ENCODE measurements around the gene ECT2.
A peak's percentile ranks its signal among the peaks of the same experiment; 100 is the strongest.
"Not testable (repeated sequence)": the region's sequence is repeated elsewhere in the genome, so short reads cannot be mapped to it uniquely, and the experiment has no call there.

The ECT2 gene, protein sequence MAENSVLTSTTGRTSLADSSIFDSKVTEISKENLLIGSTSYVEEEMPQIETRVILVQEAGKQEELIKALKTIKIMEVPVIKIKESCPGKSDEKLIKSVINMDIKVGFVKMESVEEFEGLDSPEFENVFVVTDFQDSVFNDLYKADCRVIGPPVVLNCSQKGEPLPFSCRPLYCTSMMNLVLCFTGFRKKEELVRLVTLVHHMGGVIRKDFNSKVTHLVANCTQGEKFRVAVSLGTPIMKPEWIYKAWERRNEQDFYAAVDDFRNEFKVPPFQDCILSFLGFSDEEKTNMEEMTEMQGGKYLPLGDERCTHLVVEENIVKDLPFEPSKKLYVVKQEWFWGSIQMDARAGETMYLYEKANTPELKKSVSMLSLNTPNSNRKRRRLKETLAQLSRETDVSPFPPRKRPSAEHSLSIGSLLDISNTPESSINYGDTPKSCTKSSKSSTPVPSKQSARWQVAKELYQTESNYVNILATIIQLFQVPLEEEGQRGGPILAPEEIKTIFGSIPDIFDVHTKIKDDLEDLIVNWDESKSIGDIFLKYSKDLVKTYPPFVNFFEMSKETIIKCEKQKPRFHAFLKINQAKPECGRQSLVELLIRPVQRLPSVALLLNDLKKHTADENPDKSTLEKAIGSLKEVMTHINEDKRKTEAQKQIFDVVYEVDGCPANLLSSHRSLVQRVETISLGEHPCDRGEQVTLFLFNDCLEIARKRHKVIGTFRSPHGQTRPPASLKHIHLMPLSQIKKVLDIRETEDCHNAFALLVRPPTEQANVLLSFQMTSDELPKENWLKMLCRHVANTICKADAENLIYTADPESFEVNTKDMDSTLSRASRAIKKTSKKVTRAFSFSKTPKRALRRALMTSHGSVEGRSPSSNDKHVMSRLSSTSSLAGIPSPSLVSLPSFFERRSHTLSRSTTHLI

DNA sequence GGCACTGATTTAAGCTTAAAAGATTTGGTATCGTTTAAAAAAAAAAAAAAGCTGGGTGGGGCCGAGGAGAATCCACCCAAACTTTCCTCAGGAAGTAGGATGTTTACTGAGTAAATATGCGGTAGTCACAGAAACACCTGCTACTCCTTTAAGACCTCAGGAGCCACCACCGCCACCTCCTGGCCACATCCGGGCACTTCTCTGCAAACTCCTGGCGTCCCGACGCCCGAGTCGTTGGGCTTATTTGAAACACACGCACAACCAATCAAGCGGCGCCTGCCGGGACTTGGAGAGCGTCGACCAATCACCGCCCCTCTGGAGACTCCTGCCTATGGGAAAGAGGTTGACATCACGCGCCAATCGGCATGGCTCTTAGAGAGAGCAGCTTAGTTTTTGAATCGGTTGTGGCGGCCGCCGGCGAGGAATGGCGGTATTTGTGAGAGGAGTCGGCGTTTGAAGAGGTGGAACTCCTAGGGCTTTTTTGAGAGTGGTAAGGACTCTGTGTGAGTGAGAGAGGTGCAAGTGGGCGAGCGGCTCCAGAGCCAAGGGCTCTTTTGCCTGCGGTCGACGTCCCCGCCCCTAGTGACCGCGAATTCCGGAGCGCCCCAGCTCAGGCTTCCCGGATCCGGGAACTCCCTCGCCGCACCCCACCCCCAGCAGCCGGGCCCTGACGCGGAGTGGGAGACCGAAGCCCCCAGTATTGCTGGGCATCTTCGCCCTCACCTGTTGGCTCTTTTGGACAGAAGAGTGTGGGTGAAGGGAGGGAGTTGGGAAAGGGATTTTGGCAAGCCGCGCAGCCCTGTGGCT, at the start of gene ECT2:
Gene ECT2, plus strand, starts transcription at position 359 of the 807 bp plus-strand sequence. CDS start 3,805 bp downstream, outside the sequence.
- peak; percentile 93 for DNase-seq (ENCODE audit: low read depth)

DNA sequence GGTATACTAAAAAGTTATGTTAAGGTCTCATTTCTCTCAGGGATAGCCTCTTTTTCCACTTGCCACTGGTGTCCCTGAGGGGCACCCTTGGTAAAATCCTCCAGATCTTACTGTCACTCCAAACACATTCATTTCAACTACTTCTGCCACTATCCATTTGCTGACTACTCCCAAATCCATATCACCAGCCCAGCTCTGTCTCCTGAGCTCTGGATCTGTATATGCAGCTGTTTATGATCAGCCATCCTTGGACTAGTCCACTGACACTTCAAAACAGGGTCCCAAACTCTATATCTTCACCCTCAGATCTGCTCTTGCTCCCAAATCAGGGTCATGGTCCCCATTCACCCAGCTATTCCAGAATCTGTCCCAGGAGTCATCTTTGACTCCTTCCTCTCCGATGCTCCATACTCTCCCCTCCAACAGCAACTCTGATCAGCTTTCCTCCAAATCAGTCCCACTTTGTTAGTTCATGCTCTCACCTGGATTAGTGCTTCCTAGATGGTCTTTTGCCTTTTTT, 49.5 kb upstream of the ECT2 start:
- no peak for DNase-seq (ENCODE audit: low read depth)

DNA sequence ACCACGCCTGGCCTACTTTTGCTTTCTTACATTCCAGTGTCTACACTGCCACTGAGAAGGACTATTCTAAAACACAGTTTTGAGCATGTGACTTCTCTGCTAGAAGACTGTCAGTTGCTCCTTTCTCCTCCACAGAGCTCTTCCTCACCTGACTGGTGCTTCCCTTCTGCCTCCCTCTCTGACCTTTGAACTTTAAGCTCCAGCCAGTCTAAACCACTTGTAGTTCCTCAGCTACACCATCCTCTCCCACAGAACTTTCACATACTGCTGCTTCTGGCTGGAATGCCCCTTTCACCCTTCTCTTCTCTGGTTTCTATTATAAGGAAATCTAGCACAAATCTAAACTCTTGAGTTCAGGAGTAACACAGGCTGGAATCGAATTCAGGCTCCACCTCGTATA, 48.8 kb upstream of the ECT2 start:
- no peak for DNase-seq (ENCODE audit: low read depth)

DNA sequence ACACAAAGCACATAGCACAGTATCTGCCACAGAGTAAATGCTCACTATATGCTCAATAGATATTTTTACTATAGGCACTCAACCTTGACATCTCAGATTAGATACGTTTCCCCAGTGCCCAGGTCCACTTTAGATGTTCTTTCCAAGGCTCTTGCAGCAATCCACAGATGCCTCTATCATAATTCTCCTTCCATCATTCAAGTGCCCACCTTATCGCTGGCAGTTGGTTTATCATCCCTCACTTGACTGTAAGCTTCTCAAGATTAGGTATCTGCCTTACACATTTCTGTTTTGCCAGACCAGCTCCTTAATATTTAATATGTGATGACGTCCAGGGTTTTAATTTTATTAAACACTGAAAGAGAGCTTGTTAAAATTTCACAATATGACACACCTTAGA, 48.3 kb upstream of the ECT2 start:
- DNase-seq (ENCODE audit: low read depth): no peak

DNA sequence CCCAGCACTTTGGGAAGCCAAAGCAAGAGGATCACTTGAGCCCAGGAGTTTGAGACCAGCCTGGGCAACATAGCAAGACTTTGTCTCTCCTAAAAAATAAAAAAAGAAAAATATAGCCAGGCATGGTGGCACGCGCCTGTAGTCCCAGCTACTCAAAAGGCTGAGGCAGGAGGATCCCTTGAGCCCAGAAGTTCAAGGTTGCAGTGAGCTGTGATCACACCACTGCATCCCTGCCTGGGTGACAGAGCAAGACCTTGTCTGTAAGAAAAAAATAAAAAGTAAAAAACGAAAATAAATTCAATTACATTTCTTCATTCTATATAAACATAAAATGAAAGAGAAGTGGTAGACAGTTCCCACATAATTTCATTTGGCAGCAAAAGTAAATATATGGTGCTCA, 47.8 kb upstream of the ECT2 start:
- not testable (repeated sequence) for DNase-seq (ENCODE audit: low read depth)

DNA sequence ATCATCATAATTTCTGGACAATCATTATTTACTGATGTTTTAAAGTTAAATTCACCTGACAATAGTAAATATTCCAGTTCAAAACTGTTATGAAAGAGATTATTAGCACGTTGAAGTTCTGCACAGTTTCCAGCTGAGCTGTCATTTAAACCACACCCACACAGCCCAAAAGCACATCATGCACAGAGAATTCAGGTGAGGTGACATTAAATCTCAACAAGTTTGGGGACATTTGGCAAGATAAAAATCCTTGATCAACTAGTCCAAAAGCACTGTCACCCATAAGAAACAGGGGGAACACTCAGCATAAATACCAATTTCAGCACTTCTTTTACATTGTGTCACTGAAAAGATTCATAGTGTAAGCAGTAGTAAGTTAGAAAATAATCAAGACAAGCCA, 46.5 kb upstream of the ECT2 start:
- no peak for DNase-seq (ENCODE audit: low read depth)

DNA sequence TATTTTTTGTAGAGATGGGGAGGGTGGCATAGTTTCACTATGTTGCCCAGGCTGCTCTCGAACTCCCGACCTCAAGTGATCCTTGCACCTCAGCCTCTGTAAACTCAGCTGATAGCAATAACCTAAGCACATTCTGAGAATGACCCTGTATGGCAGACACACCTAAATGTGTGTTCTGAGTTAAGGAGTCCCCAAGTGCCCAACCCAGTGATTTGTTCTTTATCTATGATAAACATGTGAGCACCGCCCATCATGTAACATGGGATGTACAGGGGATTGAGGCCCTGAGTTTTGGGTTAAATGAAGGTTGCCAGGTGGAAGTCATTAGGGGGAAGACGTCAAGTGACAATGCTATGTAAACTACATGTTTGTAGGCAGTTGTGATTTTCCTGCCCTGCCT, 45.4 kb upstream of the ECT2 start:
- DNase-seq (ENCODE audit: low read depth): no peak

DNA sequence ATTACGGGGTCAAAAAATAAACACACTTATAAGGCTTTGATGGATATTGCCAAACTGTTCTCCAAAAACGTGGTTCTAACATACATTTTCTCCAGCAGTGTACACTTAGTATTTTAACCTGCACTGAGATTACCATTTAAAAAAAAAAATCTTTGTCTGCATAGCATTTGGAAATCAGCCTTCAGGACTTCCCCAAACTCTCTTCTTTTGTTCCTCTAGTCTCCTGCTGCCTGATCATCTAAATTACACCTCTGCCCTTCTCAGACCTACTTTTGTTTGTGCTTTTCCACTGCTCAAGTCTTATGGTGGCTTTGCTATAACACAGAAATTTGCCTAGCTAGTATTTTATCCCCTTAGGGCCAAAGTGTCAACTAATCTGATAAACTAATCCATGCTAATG, 43.5 kb upstream of the ECT2 start:
- DNase-seq (ENCODE audit: low read depth): no peak

DNA sequence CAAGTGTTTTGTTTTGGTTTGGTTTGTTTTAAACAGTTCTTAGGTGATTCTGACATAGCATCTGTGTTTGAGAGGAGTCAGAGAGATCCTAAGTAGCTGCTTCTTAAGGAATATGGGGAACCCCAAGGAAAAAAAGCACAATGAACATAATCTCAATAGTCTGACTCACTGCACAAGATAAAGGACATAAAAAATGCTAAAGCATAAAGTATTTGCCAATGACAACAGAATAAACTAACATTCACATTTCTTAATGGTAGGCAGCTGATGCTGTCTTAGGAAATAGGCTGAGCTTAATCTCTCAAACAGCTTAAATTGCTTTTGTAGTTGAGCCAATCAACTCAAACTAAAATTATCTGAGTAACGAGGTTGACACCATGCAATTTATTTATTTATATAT, 42.6 kb upstream of the ECT2 start:
- DNase-seq (ENCODE audit: low read depth): no peak

DNA sequence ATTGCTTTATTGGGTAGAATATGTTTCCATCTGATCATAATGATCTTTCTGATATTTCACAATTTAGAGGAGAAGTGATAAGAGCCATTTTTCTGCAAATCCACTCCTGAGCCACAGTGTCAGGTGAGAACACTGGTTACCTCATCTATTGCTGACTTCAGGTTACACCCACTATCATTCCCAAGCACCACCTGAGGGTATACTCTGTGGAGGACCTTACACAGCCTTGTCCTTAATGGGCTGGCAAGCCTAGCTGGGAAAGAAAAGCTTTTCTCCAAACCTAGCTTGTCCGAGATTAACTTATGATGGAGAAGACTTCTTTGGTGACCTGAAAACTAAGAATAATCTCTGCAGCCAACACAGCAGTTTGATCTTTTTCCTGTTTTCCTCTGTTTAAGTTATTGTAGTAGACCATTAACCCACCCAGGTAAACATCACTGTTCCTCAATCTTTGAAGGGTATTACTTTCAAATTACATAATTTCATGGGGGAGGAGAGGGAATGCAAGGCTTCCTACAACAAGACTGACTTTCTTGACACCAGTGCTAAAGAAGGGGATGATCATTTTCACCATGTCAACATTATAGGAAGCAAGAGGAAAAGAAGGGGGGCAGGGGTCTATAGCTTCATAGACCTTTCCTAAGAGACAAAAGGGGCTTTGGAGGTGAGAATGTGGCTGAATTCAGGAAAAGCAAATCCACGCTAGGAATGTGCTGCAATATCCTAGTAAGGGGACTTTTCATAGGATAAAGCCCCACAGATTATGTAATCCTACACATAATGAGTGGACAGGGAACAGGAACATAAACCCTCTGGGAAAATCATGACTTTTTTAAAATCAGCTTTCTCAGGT, 41.4 kb upstream of the ECT2 start:
- no peak for DNase-seq (ENCODE audit: low read depth)

DNA sequence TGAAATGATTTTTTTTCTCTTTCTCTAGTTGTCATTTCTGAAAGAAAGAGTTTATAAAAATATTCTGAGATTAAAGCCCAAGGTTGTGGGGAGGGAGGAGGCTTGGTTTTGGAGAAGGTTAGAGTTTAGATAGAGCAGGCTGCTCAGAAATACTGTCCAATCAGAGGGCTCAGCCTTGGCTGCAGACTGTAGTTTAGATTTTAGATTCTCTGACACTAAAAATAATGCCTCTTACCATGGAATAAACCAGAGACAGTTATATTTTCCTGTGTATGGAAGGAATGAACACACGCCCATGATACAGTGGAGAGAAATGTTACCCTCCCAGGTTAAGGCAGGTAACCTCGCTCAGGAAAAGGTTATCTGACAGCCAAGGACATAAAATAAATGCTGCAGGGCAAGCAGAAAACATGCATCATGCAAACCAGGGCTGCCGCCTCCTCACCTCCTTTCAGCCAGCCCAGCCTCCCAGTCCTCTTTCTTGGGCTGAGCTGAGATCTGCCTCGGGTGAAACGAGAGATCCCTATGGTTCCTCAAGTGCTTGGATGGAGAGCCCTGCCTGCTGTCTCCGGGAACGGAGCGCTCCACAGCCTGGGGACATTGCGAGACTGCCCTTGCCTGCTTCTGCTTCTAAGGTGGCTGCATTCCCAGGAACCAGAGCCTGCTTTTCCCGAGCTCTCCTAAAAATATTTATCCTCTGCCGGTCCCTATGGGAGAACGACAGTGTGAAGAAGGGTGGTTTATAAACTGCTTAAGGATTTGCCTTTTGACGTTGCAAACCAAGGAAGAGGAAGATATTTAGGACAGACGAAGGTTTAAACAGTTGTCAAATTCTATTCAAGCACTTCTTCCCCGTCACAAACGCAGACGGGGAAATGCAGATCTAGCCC, 40.5 kb upstream of the ECT2 start:
- DNase-seq (ENCODE audit: low read depth): no peak

DNA sequence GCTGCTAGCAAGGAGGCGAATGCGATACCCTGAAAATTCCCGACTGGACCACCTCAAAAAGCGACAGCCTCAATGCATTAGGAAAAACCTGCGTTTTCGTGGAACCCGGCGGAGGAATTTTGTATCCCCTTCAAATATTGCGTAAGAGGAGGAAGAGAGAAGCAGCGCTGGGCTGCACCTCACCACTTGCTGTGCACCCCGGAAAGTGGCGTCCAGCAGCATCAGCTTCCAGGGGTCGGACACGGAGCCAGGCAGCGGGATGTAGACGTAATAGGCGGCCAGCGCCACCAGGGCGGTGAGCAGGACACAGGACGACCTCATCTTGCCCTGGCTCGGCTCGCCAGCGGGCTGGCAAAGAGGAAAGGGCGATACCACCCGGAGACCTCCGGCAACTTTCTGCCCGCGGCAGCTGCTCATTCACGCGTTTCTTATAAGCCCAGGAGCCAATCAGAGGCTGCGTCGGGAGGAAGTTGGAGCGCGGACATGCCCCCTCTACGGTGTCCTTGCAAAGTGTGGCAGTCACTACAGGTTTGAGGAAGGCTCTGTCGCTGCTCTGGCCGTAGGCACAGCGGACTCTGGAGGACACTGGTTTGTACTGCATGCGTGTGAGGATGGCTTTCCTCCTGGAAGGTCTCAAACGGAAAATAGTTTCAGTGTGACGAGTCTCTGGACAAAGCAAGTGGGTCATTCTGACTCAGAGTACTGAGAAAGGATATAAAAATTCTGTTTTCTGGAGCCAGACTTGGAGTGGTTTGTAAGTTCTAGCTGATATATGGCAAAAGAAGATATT, 39.7 kb upstream of the ECT2 start, which contains the start of gene NCEH1:
Gene NCEH1, minus strand, starts transcription at position 404 of the 790 bp plus-strand sequence. Its CDS starts 83 bp downstream, at position 321.
- DNase-seq (ENCODE audit: low read depth): peak; percentile 41

DNA sequence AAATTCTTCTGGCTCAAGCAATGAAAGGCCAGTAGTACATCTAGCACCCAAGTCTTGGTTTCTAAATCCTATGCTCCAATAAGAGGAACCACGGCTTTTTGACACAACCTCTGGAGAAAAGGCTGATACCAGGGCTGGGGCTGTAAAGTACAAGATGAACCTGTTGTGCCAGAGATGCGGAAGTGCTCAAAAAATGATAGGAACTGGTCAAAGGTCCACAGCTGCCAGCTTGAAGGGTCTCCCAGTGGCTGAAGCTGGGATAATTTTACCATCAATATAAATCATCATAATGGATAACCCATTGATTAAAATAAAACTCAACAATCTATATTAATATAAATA, 39.1 kb upstream of the ECT2 start:
- DNase-seq (ENCODE audit: low read depth): no peak

DNA sequence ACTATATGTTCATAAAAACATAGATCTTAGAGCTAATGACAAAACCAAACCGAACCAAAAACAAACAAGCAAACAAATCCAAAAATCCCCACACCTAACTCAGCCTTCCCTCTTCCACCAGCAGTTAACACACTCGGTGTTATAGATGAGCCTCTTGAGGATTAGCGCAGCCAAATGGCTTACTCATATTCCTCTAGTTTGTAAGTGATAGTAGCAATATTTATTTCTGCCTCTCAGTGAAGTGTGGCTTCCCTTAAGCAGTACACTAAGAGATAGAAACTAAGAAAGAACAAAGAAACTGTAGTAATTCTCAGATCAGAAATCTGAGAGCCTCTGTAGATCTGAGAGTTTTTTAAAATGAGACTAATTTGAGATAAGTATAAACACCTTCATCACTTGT, 37.2 kb upstream of the ECT2 start:
- DNase-seq (ENCODE audit: low read depth): no peak

DNA sequence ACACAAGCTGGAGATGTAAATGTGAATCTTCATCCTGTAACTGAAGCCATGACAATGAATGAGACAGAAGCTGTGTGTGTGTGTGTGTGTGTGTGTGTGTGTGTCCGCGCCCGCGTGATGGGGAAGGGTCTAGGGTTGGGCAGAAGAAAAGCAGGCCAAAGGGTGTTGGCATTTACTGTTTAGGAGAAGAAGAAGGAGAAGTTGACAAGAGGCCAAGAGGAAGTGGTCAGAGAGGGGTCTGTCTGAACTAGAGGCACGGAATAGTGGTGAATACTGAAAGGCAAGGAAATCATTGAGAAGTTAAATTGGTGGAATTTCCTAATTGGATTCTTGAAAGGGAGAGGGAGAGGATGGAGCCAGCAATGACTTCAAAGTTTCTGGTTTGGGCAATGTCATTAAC, 34.0 kb upstream of the ECT2 start:
- DNase-seq (ENCODE audit: low read depth): no peak

DNA sequence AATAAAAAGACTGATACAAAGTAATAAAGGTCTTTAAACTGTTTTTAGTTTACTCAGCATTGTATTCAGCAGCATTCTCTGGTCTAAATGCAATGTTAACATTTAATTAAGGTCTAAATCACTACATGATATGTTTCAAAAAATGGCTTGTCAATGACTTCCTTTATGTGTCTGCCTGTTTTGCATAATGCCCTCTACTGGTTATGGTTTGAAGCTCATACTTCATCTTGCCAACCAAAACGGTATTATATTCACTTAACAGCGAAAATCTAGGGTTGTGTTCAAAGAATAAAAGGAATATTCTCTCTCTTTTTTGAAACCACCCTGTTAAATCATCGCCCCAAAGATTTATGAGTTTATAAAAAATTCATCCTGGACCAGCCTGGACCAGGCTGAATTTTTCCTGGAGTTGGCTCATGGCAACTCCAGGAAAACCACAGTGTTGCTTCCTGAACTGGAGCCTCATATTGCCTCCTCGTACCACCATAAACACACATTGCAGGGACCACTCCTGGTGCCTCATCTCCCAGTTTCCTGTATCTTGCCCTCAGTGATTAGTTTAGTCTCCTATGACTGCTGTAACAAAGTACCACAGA, 32.9 kb upstream of the ECT2 start:
- DNase-seq (ENCODE audit: low read depth): no peak

DNA sequence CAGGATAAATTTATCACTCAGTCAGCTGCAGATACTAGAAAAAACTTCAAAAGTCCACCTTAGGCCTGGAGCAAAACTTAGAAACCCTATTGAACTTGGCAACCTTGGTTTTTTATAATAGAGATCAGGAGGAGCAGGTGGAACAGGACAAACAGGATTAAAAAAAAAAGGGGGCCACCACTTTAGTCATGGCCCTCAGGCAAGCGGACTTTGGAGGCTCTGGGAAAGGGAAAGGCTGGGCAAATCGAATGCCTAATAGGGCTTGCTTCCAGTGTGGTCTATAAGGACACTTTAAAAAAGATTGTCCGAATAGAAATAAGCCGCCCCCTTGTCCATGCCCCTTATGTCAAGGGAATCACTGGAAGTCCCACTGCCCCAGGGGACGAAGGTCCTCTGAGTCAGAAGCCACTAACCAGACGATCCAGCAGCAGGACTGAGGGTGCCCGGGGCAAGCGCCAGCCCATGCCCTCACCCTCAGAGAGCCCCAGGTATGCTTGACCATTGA, 27.9 kb upstream of the ECT2 start:
- DNase-seq (ENCODE audit: low read depth): not testable (repeated sequence)

DNA sequence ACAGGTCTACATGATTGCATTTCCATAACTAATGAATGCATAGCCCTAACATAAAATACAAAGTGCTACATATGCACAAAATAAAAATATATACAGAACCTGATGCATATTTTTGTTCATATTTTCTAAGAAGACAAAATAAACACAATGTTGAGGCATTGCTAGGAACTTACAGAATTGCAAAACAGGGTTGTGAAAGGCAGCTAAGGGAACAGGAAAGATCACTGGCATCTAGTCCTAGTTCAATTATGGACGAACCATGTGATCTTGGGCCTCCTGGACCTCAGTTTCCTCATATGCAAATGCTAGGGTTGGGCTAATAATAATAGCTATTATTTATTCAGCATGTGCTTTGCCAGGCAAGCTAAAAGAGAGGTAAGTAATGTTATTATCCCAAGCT, 24.1 kb upstream of the ECT2 start:
- DNase-seq (ENCODE audit: low read depth): no peak

DNA sequence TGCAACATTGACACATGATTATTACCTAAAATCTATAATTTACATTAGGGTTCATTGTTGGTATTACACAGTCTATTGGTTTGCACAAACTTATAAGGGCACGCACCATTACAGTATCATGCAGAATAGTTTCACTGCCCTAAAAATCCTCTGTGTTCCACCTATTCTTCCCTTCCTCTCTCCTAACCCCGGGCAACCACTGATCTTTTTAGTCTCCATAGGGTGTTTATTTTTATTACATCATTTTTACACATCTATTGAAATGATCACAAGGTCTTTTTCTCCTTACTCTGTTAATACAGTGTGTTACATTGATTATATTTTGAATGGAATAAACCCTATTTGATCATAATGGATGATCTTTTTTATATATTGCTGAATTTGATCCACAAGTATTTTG, 15.5 kb upstream of the ECT2 start:
- DNase-seq (ENCODE audit: low read depth): no peak
